WTC11 (cell line): ENCODE results near the gene PUM1.

Source experiments
- CTCF ChIP-seq: fragments of 200-600 bp; IDR thresholded peaks from 2 replicates; pipeline ENCODE4 v1.8.0; 2022; ENCODE audit warnings: antibody characterized with exemption
- E2F4 ChIP-seq: sonication (generic); formaldehyde crosslinking; IDR thresholded peaks from 2 replicates; pipeline ENCODE4 v1.8.1; 2022; ENCODE audit warnings: low read depth, mild to moderate bottlenecking, moderate library complexity, missing genetic modification reagents, borderline replicate concordance
- GABPB1 ChIP-seq: sonication (generic); formaldehyde crosslinking; IDR thresholded peaks from 2 replicates; pipeline ENCODE4 v1.8.1; 2023; ENCODE audit warnings: mild to moderate bottlenecking, missing genetic modification reagents
- JUN ChIP-seq: sonication (generic); formaldehyde crosslinking; IDR thresholded peaks from 2 replicates; pipeline ENCODE4 v1.8.0; 2023; ENCODE audit warnings: mild to moderate bottlenecking, missing genetic modification reagents

- TF ChIP-seq GABPB1 (no peak), JUN (CRISPR knock-in tag) (no peak), E2F4 (CRISPR knock-in tag) (no peak), CTCF (no peak)
Measured at GRCh38 chr1:30908696-30909364, 156.7 kb downstream of the PUM1 start, which contains the start of gene SDC3.
